ENCODE measurements around the gene PTPN20.
A peak's percentile ranks its signal among the peaks of the same experiment; 100 is the strongest.

Gene PTPN20

DNA sequence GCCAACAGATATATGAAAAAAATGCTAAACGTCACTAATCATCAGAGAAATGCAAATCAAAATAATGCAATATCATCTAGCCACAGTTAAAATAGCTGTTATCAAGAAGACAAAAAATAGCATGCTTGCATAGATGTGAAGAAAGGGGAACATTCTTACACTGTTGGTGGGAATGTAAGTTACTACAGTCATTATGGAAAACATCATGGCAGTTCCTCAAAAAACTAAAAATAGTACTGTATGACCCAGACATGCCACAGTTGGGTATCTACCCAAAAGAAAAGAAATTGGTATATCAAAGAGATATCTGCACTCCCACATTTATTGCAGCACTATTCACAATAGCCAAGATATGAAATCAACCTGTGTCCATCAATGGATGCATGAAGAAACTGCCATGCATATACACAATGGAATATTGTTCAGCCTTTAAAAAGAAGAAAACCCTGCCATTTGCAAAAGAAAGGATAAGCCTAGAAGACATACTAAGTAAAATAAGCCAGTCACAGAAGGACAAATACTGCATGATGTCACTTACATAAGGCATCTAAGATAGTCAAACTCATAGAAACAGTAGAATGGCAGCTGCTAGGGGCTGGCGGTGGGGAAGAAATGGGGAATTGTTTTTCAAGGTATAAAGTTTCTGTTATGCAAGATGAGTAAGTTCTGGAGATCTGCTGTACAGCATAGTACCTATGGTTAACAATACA lies 107.0 kb downstream of the PTPN20 start:
- Histone ChIP-seq H3K4me2 (ENCODE audit: low read depth, low read length, poor library complexity, severe bottlenecking) (no peak overlapping the region), H3K4me3 (ENCODE audit: low read length, poor library complexity, severe bottlenecking) (no peak overlapping the region), H3K36me3 (ENCODE audit: insufficient read depth, low read length) (no peaks in the 10 kb centered on the region), H3K27me3 (ENCODE audit: insufficient read depth, low read length, poor library complexity, severe bottlenecking) (no peaks in the 10 kb centered on the region), H3K9ac (ENCODE audit: low read depth, low read length, poor library complexity, severe bottlenecking) (no peak overlapping the region), H3F3A (ENCODE audit: low read depth) (no peaks in the 10 kb centered on the region), H3K9me3 (ENCODE audit: insufficient read depth, low read depth, low read length) (no peaks in the 10 kb centered on the region), H3K79me2 (ENCODE audit: insufficient read depth, low read length) (no peaks in the 10 kb centered on the region), H3K4me1 (ENCODE audit: insufficient read depth, low read length, poor library complexity, severe bottlenecking) (peaks cover 10% of the 10 kb centered on the region), H4K20me1 (ENCODE audit: insufficient read depth, low read length, poor library complexity, severe bottlenecking) (no peaks in the 10 kb centered on the region), H3K9me2 (replicated peaks; ENCODE audit: low read depth, low read length) (no peaks in the 10 kb centered on the region), H2AFZ (ENCODE audit: low read length) (no peak overlapping the region)
- TF ChIP-seq, protein P1, sequence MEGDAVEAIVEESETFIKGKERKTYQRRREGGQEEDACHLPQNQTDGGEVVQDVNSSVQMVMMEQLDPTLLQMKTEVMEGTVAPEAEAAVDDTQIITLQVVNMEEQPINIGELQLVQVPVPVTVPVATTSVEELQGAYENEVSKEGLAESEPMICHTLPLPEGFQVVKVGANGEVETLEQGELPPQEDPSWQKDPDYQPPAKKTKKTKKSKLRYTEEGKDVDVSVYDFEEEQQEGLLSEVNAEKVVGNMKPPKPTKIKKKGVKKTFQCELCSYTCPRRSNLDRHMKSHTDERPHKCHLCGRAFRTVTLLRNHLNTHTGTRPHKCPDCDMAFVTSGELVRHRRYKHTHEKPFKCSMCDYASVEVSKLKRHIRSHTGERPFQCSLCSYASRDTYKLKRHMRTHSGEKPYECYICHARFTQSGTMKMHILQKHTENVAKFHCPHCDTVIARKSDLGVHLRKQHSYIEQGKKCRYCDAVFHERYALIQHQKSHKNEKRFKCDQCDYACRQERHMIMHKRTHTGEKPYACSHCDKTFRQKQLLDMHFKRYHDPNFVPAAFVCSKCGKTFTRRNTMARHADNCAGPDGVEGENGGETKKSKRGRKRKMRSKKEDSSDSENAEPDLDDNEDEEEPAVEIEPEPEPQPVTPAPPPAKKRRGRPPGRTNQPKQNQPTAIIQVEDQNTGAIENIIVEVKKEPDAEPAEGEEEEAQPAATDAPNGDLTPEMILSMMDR (conservative IDR thresholded peaks at IDR 0.05; ENCODE audit: low read length), result no peak
- no peak for TF ChIP-seq EZH2phosphoT487 (IDR thresholded peaks at IDR 0.05; ENCODE audit: borderline replicate concordance)

DNA sequence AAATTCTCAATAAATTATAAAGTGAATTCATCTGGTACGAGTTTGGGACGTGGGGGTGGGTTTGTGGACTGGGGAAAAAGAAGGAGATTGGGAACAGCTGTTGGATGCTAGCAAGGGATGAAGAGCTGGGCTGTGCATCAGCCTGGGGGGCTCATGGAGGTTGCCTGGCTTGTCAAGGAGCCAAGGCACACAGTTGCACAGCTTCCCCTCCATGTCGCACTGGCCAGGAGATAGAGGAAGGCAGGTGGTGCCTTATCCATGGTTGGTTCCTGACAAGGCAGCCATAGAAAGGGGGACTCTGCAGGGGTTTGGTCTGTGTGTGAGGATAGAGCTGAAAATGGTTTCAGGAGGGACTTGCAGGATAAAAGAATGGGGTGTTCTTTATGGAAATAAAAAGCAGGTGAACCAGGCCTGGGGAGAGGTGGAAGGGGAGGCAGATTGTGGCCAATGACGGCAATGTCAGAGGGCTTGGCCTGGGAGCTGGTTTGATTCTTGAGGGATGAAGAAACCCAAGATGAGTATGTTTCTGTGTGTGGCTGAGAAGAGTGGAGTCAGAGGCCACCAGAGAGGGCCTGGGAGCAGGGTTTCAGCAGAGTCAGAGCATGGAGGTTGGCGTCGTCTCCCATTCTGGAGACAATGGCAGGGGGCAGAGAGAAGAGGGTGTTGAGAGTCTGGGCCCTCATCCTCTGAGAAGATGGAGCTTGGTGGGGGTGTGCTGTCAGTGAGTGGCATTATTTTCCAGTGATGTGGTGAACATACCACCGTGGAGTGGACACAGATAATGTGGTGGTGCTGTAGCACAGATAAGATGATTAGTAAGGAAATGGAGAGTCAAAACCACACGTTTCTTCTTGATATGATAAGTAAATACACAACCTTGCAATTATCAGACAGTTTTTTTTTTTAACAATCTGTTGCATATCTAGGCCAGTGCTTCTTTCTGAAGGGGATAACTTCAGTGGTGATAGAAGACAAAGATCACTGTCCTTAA lies 108.2 kb downstream of the PTPN20 start:
- Histone ChIP-seq H3F3A (ENCODE audit: low read depth) (no peaks in the 10 kb centered on the region), H3K36me3 (ENCODE audit: insufficient read depth, low read length) (no peaks in the 10 kb centered on the region), H2AFZ (ENCODE audit: low read length) (peak overlapping the region; percentile 10; the same call in 1 of the 2 replicates), H4K20me1 (ENCODE audit: insufficient read depth, low read length, poor library complexity, severe bottlenecking) (no peaks in the 10 kb centered on the region), H3K79me2 (ENCODE audit: insufficient read depth, low read length) (no peaks in the 10 kb centered on the region), H3K27me3 (ENCODE audit: insufficient read depth, low read length, poor library complexity, severe bottlenecking) (no peaks in the 10 kb centered on the region), H3K4me3 (ENCODE audit: low read length, poor library complexity, severe bottlenecking) (no peak overlapping the region), H3K9me2 (replicated peaks; ENCODE audit: low read depth, low read length) (no peaks in the 10 kb centered on the region), H3K4me1 (ENCODE audit: insufficient read depth, low read length, poor library complexity, severe bottlenecking) (peaks cover 15% of the 10 kb centered on the region), H3K9ac (ENCODE audit: low read depth, low read length, poor library complexity, severe bottlenecking) (no peak overlapping the region), H3K4me2 (ENCODE audit: low read depth, low read length, poor library complexity, severe bottlenecking) (no peak overlapping the region), H3K9me3 (ENCODE audit: insufficient read depth, low read depth, low read length) (no peaks in the 10 kb centered on the region)
- TF ChIP-seq EZH2phosphoT487 (IDR thresholded peaks at IDR 0.05; ENCODE audit: borderline replicate concordance), result no peak
- TF ChIP-seq, protein P1 (conservative IDR thresholded peaks at IDR 0.05; ENCODE audit: low read length), result no peak

DNA sequence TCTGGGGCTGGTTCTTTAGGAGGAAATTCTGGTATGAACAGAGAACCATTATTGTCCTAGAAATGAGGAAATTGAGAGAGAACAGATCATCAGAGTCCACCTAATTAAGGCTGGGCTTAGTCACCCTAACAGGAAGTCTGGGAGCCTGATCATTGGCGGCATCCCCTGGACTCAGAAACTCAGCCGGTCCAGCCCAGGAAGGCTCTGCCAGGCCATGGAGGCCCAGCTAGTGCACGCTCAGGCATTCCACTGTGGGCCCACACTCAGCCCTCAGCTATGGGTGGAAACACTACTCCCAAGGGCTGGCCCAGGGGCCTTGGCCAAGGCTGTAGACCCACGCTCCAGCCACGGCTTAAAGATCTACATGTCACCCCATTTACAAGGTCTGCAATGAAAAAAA lies 109.2 kb downstream of the PTPN20 start:
- no peaks in the 10 kb centered on the region for H3K27me3 ChIP-seq (ENCODE audit: insufficient read depth, low read length, poor library complexity, severe bottlenecking)

More for the DNA sequence above, 109.2 kb downstream of the PTPN20 start:
- Histone ChIP-seq H3K79me2 (ENCODE audit: insufficient read depth, low read length) (no peaks in the 10 kb centered on the region), H3K9ac (ENCODE audit: low read depth, low read length, poor library complexity, severe bottlenecking) (no peak overlapping the region), H3K4me1 (ENCODE audit: insufficient read depth, low read length, poor library complexity, severe bottlenecking) (peaks cover 15% of the 10 kb centered on the region), H3K9me3 (ENCODE audit: insufficient read depth, low read depth, low read length) (no peaks in the 10 kb centered on the region), H3K9me2 (replicated peaks; ENCODE audit: low read depth, low read length) (no peaks in the 10 kb centered on the region), H2AFZ (ENCODE audit: low read length) (no peak overlapping the region), H3F3A (ENCODE audit: low read depth) (no peaks in the 10 kb centered on the region), H3K36me3 (ENCODE audit: insufficient read depth, low read length) (no peaks in the 10 kb centered on the region), H3K4me3 (ENCODE audit: low read length, poor library complexity, severe bottlenecking) (no peak overlapping the region), H4K20me1 (ENCODE audit: insufficient read depth, low read length, poor library complexity, severe bottlenecking) (no peaks in the 10 kb centered on the region), H3K4me2 (ENCODE audit: low read depth, low read length, poor library complexity, severe bottlenecking) (no peak overlapping the region)
- no peak for TF ChIP-seq EZH2phosphoT487 (IDR thresholded peaks at IDR 0.05; ENCODE audit: borderline replicate concordance)
- TF ChIP-seq, protein P1 (conservative IDR thresholded peaks at IDR 0.05; ENCODE audit: low read length), result no peak
